Heart left ventricle (tissue), 13 donors: Measurements from ENCODE around the gene NPY1R.

ENCODE experiments used
- POLR2A ChIP-seq, 2 donors: fragments of 450-650 bp; IDR thresholded peaks; one replicate each; pipeline ENCODE4 v1.6.1; 2017; ENCODE audit warnings: antibody characterized with exemption in 2 of 2, mild to moderate bottlenecking in 2 of 2, moderate library complexity in 2 of 2
- TF ChIP-seq, protein P1 (sequence below), 12 donors: fragments of 200-600 bp; sonication (generic) in 4 of 12; IDR thresholded peaks; one replicate each; pipeline versions ENCODE4 v1.5.0 to v1.8.0; 2018 to 2022; ENCODE audit warnings: antibody characterized with exemption in 12 of 12, mild to moderate bottlenecking in 5 of 12
- donor health status: ischemic (EF 13 %, LVEDD 7.1; RV severe dilation, severe dysfunction).
- donor health status: DM: no; HTN: yes; CAD: no.
- donor health status: DM: no; HTN: no; CAD: no.
- donor health status: ischemic (EF 25% LVEDD 6.9; RV normal size, moderate dysfunction).
- donor health status: ischemic (EF 25% LVEDD 5.7; RV mildly dilated, moderate dysfunction).
- donor health status: ischemic (EF 35%, LVEDD 5.7; RV mildly dilated, moderate dysfunction).
- donor health status: nonischemic (EF 11% LVEDD 7.7; RV severe dilation, severe dysfunction).
- donor health status: DM: yes; HTN: yes; CAD: no.
- donor health status: PGD.
- donor health status: ischemic (EF 29% LVEDD 5.4; RV normal size, mild dysfunction).
- donor health status: nonischemic (EF 23%, LVEDD 6.1; RV moderate dilation, normal function).

DNA sequence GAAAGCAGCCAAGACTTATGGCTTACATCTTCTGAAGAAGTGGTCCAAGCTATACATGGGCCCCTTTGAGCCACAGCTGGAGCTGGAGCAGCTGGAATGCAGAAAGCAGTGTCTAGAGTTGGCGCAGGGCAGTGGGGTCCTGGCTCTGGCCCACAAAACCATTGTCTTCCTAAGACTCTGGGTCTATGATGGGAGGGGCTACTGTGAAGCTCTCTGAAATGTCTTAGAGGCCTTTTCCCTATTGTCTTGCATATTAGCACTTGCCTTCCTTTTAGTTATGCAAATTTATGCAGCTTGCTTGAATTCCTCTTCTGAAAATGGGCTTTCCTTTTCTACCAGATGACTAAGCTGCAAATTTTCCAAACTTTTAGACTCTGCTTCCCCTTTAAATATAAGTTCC lies 15.3 kb downstream of the NPY1R start:
- TF ChIP-seq, protein P1, sequence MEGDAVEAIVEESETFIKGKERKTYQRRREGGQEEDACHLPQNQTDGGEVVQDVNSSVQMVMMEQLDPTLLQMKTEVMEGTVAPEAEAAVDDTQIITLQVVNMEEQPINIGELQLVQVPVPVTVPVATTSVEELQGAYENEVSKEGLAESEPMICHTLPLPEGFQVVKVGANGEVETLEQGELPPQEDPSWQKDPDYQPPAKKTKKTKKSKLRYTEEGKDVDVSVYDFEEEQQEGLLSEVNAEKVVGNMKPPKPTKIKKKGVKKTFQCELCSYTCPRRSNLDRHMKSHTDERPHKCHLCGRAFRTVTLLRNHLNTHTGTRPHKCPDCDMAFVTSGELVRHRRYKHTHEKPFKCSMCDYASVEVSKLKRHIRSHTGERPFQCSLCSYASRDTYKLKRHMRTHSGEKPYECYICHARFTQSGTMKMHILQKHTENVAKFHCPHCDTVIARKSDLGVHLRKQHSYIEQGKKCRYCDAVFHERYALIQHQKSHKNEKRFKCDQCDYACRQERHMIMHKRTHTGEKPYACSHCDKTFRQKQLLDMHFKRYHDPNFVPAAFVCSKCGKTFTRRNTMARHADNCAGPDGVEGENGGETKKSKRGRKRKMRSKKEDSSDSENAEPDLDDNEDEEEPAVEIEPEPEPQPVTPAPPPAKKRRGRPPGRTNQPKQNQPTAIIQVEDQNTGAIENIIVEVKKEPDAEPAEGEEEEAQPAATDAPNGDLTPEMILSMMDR (IDR thresholded peaks at IDR 0.05): no peak
- no peak for TF ChIP-seq POLR2A (IDR thresholded peaks at IDR 0.05)
